HFFc6 (cell line): ENCODE measurements around the gene NUCKS1. TPM values are rescaled to one million over a fixed set of nuclear protein-coding genes. Genes with fewer than 3 reads are reported as not detected.
A peak's percentile ranks its signal among the peaks of the same experiment; 100 is the strongest.

Experiments
- DNase-seq: peaks from one replicate; pipeline ENCODE4 v3.0.0-alpha.2; 2018
- H3K27ac Mint-ChIP-seq: 2 replicates; pipeline ENCODE4 v1.8.0; 2020; ENCODE audit warnings: mild to moderate bottlenecking, mixed read lengths
- H3K27me3 Mint-ChIP-seq: 2 replicates; pipeline ENCODE4 v1.8.0; 2021; ENCODE audit warnings: mild to moderate bottlenecking, moderate library complexity, mixed read lengths; ENCODE audit not compliant: insufficient read depth
- H3K36me3 Mint-ChIP-seq: 2 replicates; pipeline ENCODE4 v1.8.0; 2021; ENCODE audit warnings: low read depth, mixed read lengths
- H3K4me1 Mint-ChIP-seq: 2 replicates; pipeline ENCODE4 v1.8.0; 2020; ENCODE audit warnings: low read depth, mixed read lengths
- H3K4me3 Mint-ChIP-seq: 2 replicates; pipeline ENCODE4 v1.8.0; 2020; ENCODE audit warnings: mild to moderate bottlenecking, moderate library complexity, mixed read lengths
- H3K9me3 Mint-ChIP-seq: 2 replicates; pipeline ENCODE4 v1.8.0; 2020; ENCODE audit warnings: mild to moderate bottlenecking, mixed read lengths
- CTCF ChIP-seq: fragments of 200-600 bp; sonication (generic); IDR thresholded peaks from 2 replicates; pipeline ENCODE4 v1.5.0; 2021; ENCODE audit warnings: antibody characterized with exemption, mild to moderate bottlenecking
- total RNA-seq, 6 experiments: library from RNA; stranded (reverse); fragmentation: NEBNext Ultra II Directional; extraction: Animal tissue kit (Norgen Biotek cat#: 25700); gene quantifications; 2 replicates in 1 of 6; 3 replicates in 5 of 6; pipeline ENCODE4 v1.2.3, GENCODE V29; 2021

The NUCKS1 gene
- total RNA-seq, 6 experiments from 2014 or later, result 187 to 259 (median 222) TPM

GRCh38 chr1:205792961-205793673 lies 43.1 kb upstream of the NUCKS1 start:
- H3K36me3 Mint-ChIP-seq, result peaks cover 22% of the 10 kb centered on the region
- no peak overlapping the region for H3K4me3 Mint-ChIP-seq
- DNase-seq, result no peak
- no peak for TF ChIP-seq CTCF
- no peak overlapping the region for H3K27ac Mint-ChIP-seq
- H3K4me1 Mint-ChIP-seq, result peaks cover 13% of the 10 kb centered on the region
- peaks cover 6% of the 10 kb centered on the region for H3K27me3 Mint-ChIP-seq
- no peaks in the 10 kb centered on the region for H3K9me3 Mint-ChIP-seq

- Mint-ChIP-seq H3K27me3 (peaks cover 6% of the 10 kb centered on the region), H3K4me1 (peaks cover 13% of the 10 kb centered on the region), H3K4me3 (no peak overlapping the region), H3K27ac (no peak overlapping the region), H3K36me3 (peaks cover 19% of the 10 kb centered on the region), H3K9me3 (no peaks in the 10 kb centered on the region)
- TF ChIP-seq CTCF, result no peak
- no peak for DNase-seq
These were observed 42.5 kb upstream of the NUCKS1 start for GRCh38 chr1:205792481-205792881.

GRCh38 chr1:205791568-205792180 lies 41.7 kb upstream of the NUCKS1 start:
- peaks cover 15% of the 10 kb centered on the region; the same call in 1 of the 2 replicates for H3K36me3 Mint-ChIP-seq
- no peaks in the 10 kb centered on the region for H3K9me3 Mint-ChIP-seq
- no peak overlapping the region for H3K4me3 Mint-ChIP-seq
- H3K4me1 Mint-ChIP-seq, result peaks cover 13% of the 10 kb centered on the region
- TF ChIP-seq CTCF, result peak; percentile 82
- H3K27ac Mint-ChIP-seq, result no peak overlapping the region; the same call in 1 of the 2 replicates
- H3K27me3 Mint-ChIP-seq, result peaks cover 6% of the 10 kb centered on the region
- peak; percentile 44 for DNase-seq

- peaks cover 6% of the 10 kb centered on the region for H3K4me1 Mint-ChIP-seq
- DNase-seq, result no peak
- H3K27me3 Mint-ChIP-seq, result peaks cover 1% of the 10 kb centered on the region; the same call in 1 of the 2 replicates
- H3K4me3 Mint-ChIP-seq, result no peak overlapping the region
- no peak overlapping the region for H3K27ac Mint-ChIP-seq
- TF ChIP-seq CTCF, result no peak
- H3K36me3 Mint-ChIP-seq, result peaks cover 15% of the 10 kb centered on the region; the same call in 1 of the 2 replicates
- no peaks in the 10 kb centered on the region for H3K9me3 Mint-ChIP-seq
These were observed 37.4 kb upstream of the NUCKS1 start for GRCh38 chr1:205787287-205787916.

- Mint-ChIP-seq H3K4me1 (no peaks in the 10 kb centered on the region), H3K9me3 (no peaks in the 10 kb centered on the region), H3K36me3 (peaks cover 15% of the 10 kb centered on the region; the same call in 1 of the 2 replicates), H3K27ac (no peak overlapping the region), H3K4me3 (no peak overlapping the region), H3K27me3 (peaks cover 1% of the 10 kb centered on the region; the same call in 1 of the 2 replicates)
- no peak for DNase-seq
- no peak for TF ChIP-seq CTCF
These were observed 36.6 kb upstream of the NUCKS1 start for GRCh38 chr1:205786601-205787000.
